Mesenchymal stem cell (in vitro differentiated cells and primary cell): ENCODE measurements around the gene CTNNA3.

ENCODE experiments used
- DNase-seq: peaks from one replicate; pipeline ENCODE4 v3.0.0-alpha.2; 2013
- H2AFZ ChIP-seq: one replicate; pipeline ENCODE4 v1.6.1; 2013; ENCODE audit warnings: low read depth, mild to moderate bottlenecking, control low read depth, inconsistent platforms, low read length, moderate library complexity
- H2AK5ac ChIP-seq: 2 replicates; pipeline ENCODE4 v1.6.1; 2013; ENCODE audit warnings: low read length, moderate library complexity, mild to moderate bottlenecking, inconsistent platforms; ENCODE audit not compliant: severe bottlenecking
- H2BK120ac ChIP-seq: one replicate; pipeline ENCODE4 v1.6.1; 2013; ENCODE audit warnings: low read depth, mild to moderate bottlenecking, inconsistent platforms, low read length, moderate library complexity
- H2BK12ac ChIP-seq, 2 experiments: one replicate each; pipeline ENCODE4 v1.6.1; 2013; ENCODE audit warnings: inconsistent platforms in 2 of 2, low read length in 2 of 2, mild to moderate bottlenecking in 2 of 2, moderate library complexity in 2 of 2, control low read depth in 1 of 2
- H2BK15ac ChIP-seq: one replicate; pipeline ENCODE4 v1.6.1; 2013; ENCODE audit warnings: mild to moderate bottlenecking, low read depth, inconsistent platforms; ENCODE audit not compliant: poor library complexity, severe bottlenecking
- H2BK5ac ChIP-seq: 2 replicates; pipeline ENCODE4 v1.6.1; 2013; ENCODE audit warnings: low read depth, mild to moderate bottlenecking, low read length, control low read depth, inconsistent platforms; ENCODE audit not compliant: poor library complexity, severe bottlenecking
- H3K14ac ChIP-seq, 2 experiments: one replicate each; pipeline ENCODE4 v1.6.1; 2013; ENCODE audit warnings: inconsistent platforms in 2 of 2, low read length in 2 of 2, control low read depth in 1 of 2, mild to moderate bottlenecking in 1 of 2, moderate library complexity in 1 of 2
- H3K18ac ChIP-seq, 2 experiments: one replicate each; pipeline ENCODE4 v1.6.1; 2013; ENCODE audit warnings: inconsistent platforms in 2 of 2, low read length in 2 of 2, control low read depth in 1 of 2, low read depth in 1 of 2, mild to moderate bottlenecking in 1 of 2
- H3K23ac ChIP-seq, 2 experiments: one replicate each; pipeline ENCODE4 v1.6.1; 2013; ENCODE audit warnings: inconsistent platforms in 2 of 2, low read length in 2 of 2, mild to moderate bottlenecking in 2 of 2, moderate library complexity in 2 of 2, control low read depth in 1 of 2
- H3K27ac ChIP-seq: 2 replicates; pipeline ENCODE4 v1.5.1; 2013; ENCODE audit warnings: mild to moderate bottlenecking, moderate library complexity, low read length, control low read depth, inconsistent platforms; ENCODE audit not compliant: poor library complexity, severe bottlenecking
- H3K27me3 ChIP-seq, 2 experiments: 2 replicates each; pipeline versions ENCODE4 v1.6.1 to v1.7.0; 2013; ENCODE audit warnings: low read length in 2 of 2, mild to moderate bottlenecking in 2 of 2, moderate library complexity in 2 of 2, control low read depth in 1 of 2, inconsistent platforms in 1 of 2; ENCODE audit not compliant: control insufficient read depth in 1 of 2, insufficient read depth in 1 of 2
- H3K36me3 ChIP-seq, 2 experiments: 2 replicates each; pipeline versions ENCODE4 v1.6.1 to v1.7.0; 2013; ENCODE audit warnings: low read length in 2 of 2, control low read depth in 1 of 2, inconsistent platforms in 1 of 2, low read depth in 1 of 2, mild to moderate bottlenecking in 1 of 2; ENCODE audit not compliant: insufficient read depth in 2 of 2, control insufficient read depth in 1 of 2
- H3K4ac ChIP-seq, 2 experiments: one replicate each; pipeline ENCODE4 v1.6.1; 2013; ENCODE audit warnings: inconsistent platforms in 2 of 2, low read length in 2 of 2, mild to moderate bottlenecking in 2 of 2, moderate library complexity in 2 of 2, control low read depth in 1 of 2, low read depth in 1 of 2
- H3K4me1 ChIP-seq: 2 replicates; pipeline ENCODE4 v1.6.1; 2013; ENCODE audit warnings: low read depth, low read length, control low read depth; ENCODE audit not compliant: control insufficient read depth, insufficient read depth
- H3K4me2 ChIP-seq: 2 replicates; pipeline ENCODE4 v1.6.1; 2013; ENCODE audit warnings: low read length, mild to moderate bottlenecking, inconsistent platforms; ENCODE audit not compliant: poor library complexity, severe bottlenecking
- H3K4me3 ChIP-seq, 2 experiments: 2 replicates each; pipeline versions ENCODE4 v1.5.1 to v1.7.0; 2013; ENCODE audit warnings: low read length in 2 of 2, mild to moderate bottlenecking in 2 of 2, control low read depth in 1 of 2, low read depth in 1 of 2; ENCODE audit not compliant: insufficient read depth in 1 of 2
- H3K79me1 ChIP-seq: replicated peaks from 2 replicates; pipeline ENCODE4 v1.6.1; 2013; ENCODE audit warnings: mild to moderate bottlenecking, control low read depth, low read length, inconsistent platforms; ENCODE audit not compliant: poor library complexity, severe bottlenecking
- H3K9ac ChIP-seq: 2 replicates; pipeline ENCODE4 v1.7.0; 2013; ENCODE audit warnings: mild to moderate bottlenecking, low read length, moderate library complexity
- H3K9me3 ChIP-seq: 2 replicates; pipeline ENCODE4 v1.7.0; 2013; ENCODE audit warnings: mild to moderate bottlenecking, low read length; ENCODE audit not compliant: control insufficient read depth
- H4K8ac ChIP-seq: one replicate; pipeline ENCODE4 v1.6.1; 2013; ENCODE audit warnings: inconsistent platforms, mild to moderate bottlenecking, low read length, moderate library complexity
- H4K91ac ChIP-seq: one replicate; pipeline ENCODE4 v1.6.1; 2013; ENCODE audit warnings: mild to moderate bottlenecking, low read length, inconsistent platforms
- WGBS: methylation state at CpG from one replicate; pipeline ENCODE4 v1.1.7; 2013; ENCODE audit warnings: mixed read lengths; 5-methylcytosine and 5-hydroxymethylcytosine counted together

Gene CTNNA3

DNA sequence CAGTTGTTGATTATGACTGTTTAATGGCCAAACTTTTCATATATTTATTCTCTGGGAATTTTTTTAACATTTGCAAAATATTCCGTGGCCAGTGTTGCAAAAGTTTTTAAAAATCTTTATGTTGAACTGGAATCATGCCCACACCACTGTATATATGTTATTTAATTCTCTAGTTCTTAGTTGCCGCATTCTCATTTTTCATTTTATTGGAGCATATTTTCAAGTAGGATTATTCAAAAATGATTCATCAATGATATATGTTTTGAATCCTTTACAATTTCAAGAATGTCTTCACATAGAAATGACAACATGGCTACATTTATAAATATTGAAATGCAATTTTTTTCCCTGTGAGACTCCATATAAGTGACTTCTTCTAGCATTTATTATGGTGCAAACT lies 958.8 kb downstream of the CTNNA3 start:
- Histone ChIP-seq H3K4ac (no peak overlapping the region), H4K91ac (no peak overlapping the region), H3K18ac (no peak overlapping the region), H3K9me3 (no peaks in the 10 kb centered on the region), H3K4me3 (no peak overlapping the region), H3K4me1 (no peaks in the 10 kb centered on the region), H3K27me3 (no peaks in the 10 kb centered on the region), H2AK5ac (no peak overlapping the region), H3K23ac (no peak overlapping the region), H3K36me3 (no peaks in the 10 kb centered on the region), H3K27ac (no peak overlapping the region), H2BK12ac (no peak overlapping the region), H2BK120ac (no peak overlapping the region), H2BK5ac (no peak overlapping the region), H3K79me1 (no peaks in the 10 kb centered on the region), H3K14ac (no peak overlapping the region), H2BK15ac (no peak overlapping the region), H4K8ac (no peak overlapping the region), H2AFZ (no peak overlapping the region), H3K9ac (no peak overlapping the region), H3K4me2 (no peak overlapping the region)
- WGBS: no CpG with 5 or more reads among the region's 2 CpGs
- DNase-seq: no peak

DNA sequence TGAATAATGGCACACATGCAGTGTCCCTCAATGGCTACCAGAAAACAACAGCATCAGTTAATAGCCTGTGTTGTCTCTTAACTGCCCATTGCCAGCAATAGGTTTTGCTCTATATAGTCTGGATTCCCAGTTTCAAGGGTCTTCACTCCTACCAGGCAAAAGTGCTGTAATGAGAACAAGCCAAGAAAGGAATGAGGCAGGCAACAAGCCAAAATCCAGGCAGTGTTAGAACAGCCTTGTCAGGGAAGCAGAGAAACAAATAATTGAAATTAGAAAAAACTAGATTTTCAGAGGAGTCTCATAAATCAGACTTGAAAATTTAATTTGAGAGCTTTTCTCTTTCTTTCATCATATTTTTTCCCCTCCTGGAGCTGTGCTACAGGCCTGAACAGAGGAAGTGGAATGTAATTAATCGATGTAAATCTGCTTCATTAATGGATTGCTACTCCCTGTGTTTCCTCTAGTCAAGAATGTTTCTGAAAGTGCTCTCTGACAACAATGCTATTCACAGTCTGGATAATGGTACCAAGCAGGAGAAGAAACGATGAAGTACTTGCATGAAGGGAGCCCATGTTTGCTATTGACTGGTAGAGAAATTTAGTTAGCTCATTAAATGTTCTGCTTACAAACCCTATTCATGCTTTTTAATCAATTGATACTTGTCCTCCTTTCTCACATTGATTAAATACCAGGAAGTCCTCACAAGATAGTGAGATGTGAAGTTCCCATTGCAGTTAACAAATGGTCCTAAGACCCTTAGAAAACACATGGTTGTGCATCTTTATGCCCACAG lies 972.2 kb downstream of the CTNNA3 start:
- Histone ChIP-seq H3K4me3 (no peak overlapping the region), H3K9ac (no peak overlapping the region), H3K27ac (no peak overlapping the region), H3K23ac (no peak overlapping the region), H2AFZ (no peak overlapping the region), H2AK5ac (no peak overlapping the region), H3K9me3 (no peaks in the 10 kb centered on the region), H2BK5ac (no peak overlapping the region), H3K4me2 (no peak overlapping the region), H3K79me1 (no peaks in the 10 kb centered on the region), H3K27me3 (no peaks in the 10 kb centered on the region), H3K14ac (no peak overlapping the region), H4K8ac (no peak overlapping the region), H3K4me1 (no peaks in the 10 kb centered on the region), H2BK15ac (no peak overlapping the region), H3K4ac (no peak overlapping the region), H4K91ac (no peak overlapping the region), H3K36me3 (no peaks in the 10 kb centered on the region), H3K18ac (no peak overlapping the region), H2BK12ac (no peak overlapping the region), H2BK120ac (no peak overlapping the region)
- WGBS: 89% methylated on average over 1 of the region's 2 CpGs
- no peak for DNase-seq

DNA sequence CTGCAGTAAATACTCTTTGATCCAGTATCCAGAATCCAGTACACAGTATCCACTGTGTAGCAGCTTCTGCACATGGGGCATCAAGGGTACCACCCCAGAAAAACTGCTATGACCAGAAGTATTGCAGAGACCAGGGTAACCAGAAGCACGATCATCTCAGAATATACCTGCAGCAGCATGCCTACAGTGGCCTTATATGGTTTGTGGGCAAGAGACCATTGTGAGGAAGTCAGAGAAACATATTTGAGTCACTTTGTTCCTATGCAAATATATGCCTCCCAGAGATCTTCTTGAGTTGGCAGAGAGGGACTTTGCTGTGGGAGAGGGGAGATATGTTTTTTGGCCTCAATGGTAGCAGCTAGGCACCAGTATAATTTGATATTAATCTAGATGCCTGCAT lies 976.5 kb downstream of the CTNNA3 start:
- Histone ChIP-seq H3K23ac (no peak overlapping the region), H2AK5ac (no peak overlapping the region), H2BK120ac (no peak overlapping the region), H3K27me3 (no peaks in the 10 kb centered on the region), H3K4ac (no peak overlapping the region), H3K18ac (no peak overlapping the region), H3K36me3 (no peaks in the 10 kb centered on the region), H4K8ac (no peak overlapping the region), H3K79me1 (no peaks in the 10 kb centered on the region), H2BK15ac (no peak overlapping the region), H3K14ac (no peak overlapping the region), H3K9ac (no peak overlapping the region), H3K9me3 (no peaks in the 10 kb centered on the region), H3K27ac (no peak overlapping the region), H2BK5ac (no peak overlapping the region), H2BK12ac (no peak overlapping the region), H4K91ac (no peak overlapping the region), H3K4me3 (no peak overlapping the region), H3K4me1 (no peaks in the 10 kb centered on the region), H3K4me2 (no peak overlapping the region), H2AFZ (no peak overlapping the region)
- DNase-seq: no peak
- 100% methylated on average over 1 of the region's 1 CpG for WGBS

DNA sequence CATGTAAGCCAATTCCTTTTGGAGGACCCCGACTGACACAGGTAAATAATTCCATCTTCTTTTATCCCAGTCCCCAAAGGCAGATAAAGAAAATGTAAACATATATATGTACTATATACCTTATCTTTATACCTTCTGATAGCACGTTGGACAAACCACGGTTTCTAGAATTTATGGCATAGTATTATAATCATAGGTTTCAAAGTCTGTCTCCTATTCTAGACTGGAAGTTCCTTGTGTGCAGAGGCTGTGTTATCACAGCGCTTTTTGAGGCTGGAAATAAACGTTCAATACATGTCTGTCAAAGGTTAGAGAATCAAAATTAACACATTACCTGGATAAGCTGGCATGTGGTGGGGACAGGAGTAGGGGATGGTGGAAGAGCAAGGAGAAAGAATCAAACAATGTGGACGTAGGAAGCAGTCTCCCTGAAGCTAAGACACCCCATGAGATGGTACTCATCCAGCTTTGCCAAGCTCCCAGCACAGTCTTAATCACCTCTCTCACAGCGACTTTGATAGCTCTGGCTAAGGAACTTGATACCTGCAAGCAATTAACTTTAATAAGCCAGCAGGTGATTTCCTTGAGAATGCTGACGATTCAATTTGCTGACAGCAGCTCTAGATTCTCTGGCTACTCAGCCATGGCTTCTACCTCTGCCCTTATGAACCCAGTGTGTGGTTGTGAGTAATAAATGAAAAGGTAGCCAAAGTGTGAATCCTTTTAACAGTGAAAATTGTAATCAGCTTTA lies 978.6 kb downstream of the CTNNA3 start:
- Histone ChIP-seq H4K8ac (no peak overlapping the region), H3K4me2 (no peak overlapping the region), H3K23ac (no peak overlapping the region), H3K4me1 (no peaks in the 10 kb centered on the region), H3K27me3 (no peaks in the 10 kb centered on the region), H3K79me1 (no peaks in the 10 kb centered on the region), H3K9ac (no peak overlapping the region), H2BK5ac (no peak overlapping the region), H2BK12ac (no peak overlapping the region), H2AK5ac (no peak overlapping the region), H3K27ac (no peak overlapping the region), H3K18ac (no peak overlapping the region), H2AFZ (no peak overlapping the region), H2BK120ac (no peak overlapping the region), H2BK15ac (no peak overlapping the region), H3K4ac (no peak overlapping the region), H3K14ac (no peak overlapping the region), H3K4me3 (no peak overlapping the region), H3K9me3 (no peaks in the 10 kb centered on the region), H4K91ac (no peak overlapping the region), H3K36me3 (no peaks in the 10 kb centered on the region)
- 70% methylated on average over 6 of the region's 8 CpGs for WGBS
- no peak for DNase-seq
